HFFc6 (cell line): ENCODE results near the gene CNST. TPM values are rescaled to one million over a fixed set of nuclear protein-coding genes. Genes with fewer than 3 reads are reported as not detected.
"Not testable (repeated sequence)": the region's sequence is repeated elsewhere in the genome, so short reads cannot be mapped to it uniquely, and the experiment has no call there.

Experiments
- DNase-seq: peaks from one replicate; pipeline ENCODE4 v3.0.0-alpha.2; 2018
- H3K27ac Mint-ChIP-seq: 2 replicates; pipeline ENCODE4 v1.8.0; 2020; ENCODE audit warnings: mild to moderate bottlenecking, mixed read lengths
- H3K27me3 Mint-ChIP-seq: 2 replicates; pipeline ENCODE4 v1.8.0; 2021; ENCODE audit warnings: mild to moderate bottlenecking, moderate library complexity, mixed read lengths; ENCODE audit not compliant: insufficient read depth
- H3K36me3 Mint-ChIP-seq: 2 replicates; pipeline ENCODE4 v1.8.0; 2021; ENCODE audit warnings: low read depth, mixed read lengths
- H3K4me1 Mint-ChIP-seq: 2 replicates; pipeline ENCODE4 v1.8.0; 2020; ENCODE audit warnings: low read depth, mixed read lengths
- H3K4me3 Mint-ChIP-seq: 2 replicates; pipeline ENCODE4 v1.8.0; 2020; ENCODE audit warnings: mild to moderate bottlenecking, moderate library complexity, mixed read lengths
- H3K9me3 Mint-ChIP-seq: 2 replicates; pipeline ENCODE4 v1.8.0; 2020; ENCODE audit warnings: mild to moderate bottlenecking, mixed read lengths
- total RNA-seq, 6 experiments: library from RNA; stranded (reverse); fragmentation: NEBNext Ultra II Directional; extraction: Animal tissue kit (Norgen Biotek cat#: 25700); gene quantifications; 2 replicates in 1 of 6; 3 replicates in 5 of 6; pipeline ENCODE4 v1.2.3, GENCODE V29; 2021
- TF ChIP-seq, protein P1 (sequence below): fragments of 200-600 bp; sonication (generic); IDR thresholded peaks from 2 replicates; pipeline ENCODE4 v1.5.0; 2021; ENCODE audit warnings: antibody characterized with exemption, mild to moderate bottlenecking

The CNST gene
- total RNA-seq, 6 experiments from 2014 or later: 56.4 to 67.9 (median 59.6) TPM

DNA sequence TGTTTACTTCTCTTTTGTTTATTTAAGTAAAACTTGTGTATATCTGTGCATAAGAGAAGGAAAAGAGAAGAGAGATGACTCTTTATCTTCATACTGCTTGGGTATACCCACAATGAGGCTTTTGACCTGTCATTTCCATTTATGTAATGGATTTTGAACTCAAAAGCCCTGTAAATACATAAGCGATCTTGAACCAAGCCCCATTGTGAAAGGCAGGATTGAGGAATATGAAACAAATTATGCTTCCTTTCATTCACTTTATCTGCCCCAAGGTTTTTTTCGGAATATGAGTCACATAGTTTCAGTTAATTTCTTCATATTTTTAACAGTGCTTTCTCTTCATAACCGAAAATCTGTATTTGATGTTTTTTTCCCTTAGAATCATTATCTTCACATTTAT lies 21.4 kb downstream of the CNST start:
- H3K4me1 Mint-ChIP-seq: peaks cover 79% of the 10 kb centered on the region
- peaks cover 59% of the 10 kb centered on the region for H3K36me3 Mint-ChIP-seq
- peaks cover 4% of the 10 kb centered on the region; the same call in 1 of the 2 replicates for H3K27me3 Mint-ChIP-seq
- TF ChIP-seq, protein P1, sequence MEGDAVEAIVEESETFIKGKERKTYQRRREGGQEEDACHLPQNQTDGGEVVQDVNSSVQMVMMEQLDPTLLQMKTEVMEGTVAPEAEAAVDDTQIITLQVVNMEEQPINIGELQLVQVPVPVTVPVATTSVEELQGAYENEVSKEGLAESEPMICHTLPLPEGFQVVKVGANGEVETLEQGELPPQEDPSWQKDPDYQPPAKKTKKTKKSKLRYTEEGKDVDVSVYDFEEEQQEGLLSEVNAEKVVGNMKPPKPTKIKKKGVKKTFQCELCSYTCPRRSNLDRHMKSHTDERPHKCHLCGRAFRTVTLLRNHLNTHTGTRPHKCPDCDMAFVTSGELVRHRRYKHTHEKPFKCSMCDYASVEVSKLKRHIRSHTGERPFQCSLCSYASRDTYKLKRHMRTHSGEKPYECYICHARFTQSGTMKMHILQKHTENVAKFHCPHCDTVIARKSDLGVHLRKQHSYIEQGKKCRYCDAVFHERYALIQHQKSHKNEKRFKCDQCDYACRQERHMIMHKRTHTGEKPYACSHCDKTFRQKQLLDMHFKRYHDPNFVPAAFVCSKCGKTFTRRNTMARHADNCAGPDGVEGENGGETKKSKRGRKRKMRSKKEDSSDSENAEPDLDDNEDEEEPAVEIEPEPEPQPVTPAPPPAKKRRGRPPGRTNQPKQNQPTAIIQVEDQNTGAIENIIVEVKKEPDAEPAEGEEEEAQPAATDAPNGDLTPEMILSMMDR: no peak
- peak; percentile 32 for DNase-seq
- peak overlapping the region; percentile 91 for H3K27ac Mint-ChIP-seq
- peaks cover 10% of the 10 kb centered on the region for H3K9me3 Mint-ChIP-seq
- peak overlapping the region; percentile 81 for H3K4me3 Mint-ChIP-seq

DNA sequence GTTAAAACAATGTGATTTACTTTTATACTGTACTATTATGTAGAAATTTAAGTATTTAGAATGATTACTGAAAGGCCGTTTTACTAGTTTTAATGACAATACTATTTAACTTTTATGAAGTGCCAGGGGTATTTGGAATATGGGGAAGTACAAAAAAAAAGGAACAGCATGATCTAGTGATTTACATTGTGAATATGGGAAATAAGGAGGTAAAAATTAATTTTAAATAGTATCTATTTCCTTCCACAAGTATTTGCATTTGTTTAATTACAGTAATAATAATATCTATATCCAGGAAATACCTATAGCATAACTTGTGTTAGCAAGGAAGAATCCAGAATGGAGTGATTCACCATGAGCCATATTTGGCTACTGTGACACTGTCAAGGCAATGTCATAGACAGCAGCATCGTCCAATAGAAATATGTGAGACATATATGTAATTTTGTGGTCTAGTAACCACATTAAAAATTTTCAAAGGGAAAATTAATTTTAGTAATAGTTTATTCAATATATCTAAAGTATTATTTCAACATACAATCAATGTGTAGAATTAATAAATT lies 22.0 kb downstream of the CNST start:
- Mint-ChIP-seq H3K36me3 (peaks cover 54% of the 10 kb centered on the region), H3K9me3 (peaks cover 10% of the 10 kb centered on the region), H3K4me1 (peaks cover 79% of the 10 kb centered on the region), H3K27me3 (peaks cover 4% of the 10 kb centered on the region; the same call in 1 of the 2 replicates), H3K4me3 (peak overlapping the region; percentile 81), H3K27ac (peak overlapping the region; percentile 91)
- TF ChIP-seq, protein P1: no peak
- peak; percentile 69 for DNase-seq

DNA sequence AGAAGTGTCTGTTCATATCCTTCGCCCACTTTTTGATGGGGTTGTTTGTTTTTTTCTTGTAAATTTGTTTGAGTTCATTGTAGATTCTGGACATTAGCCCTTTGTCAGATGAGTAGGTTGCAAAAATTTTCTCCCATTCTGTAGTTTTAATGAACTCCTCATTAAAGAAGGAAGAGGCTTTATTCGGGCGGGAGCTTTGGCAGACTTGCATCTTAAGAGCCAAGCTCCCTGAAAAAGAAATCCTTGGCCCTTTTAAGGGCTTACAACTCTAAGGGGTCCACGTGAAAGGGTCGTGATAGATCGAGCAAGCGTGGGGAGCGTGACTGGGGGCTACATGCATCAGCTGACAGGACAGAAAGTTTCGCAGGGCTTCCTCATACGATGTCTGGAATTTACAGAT lies 23.7 kb downstream of the CNST start:
- not testable (repeated sequence) for DNase-seq, H3K27me3 Mint-ChIP-seq
- Mint-ChIP-seq H3K4me1 (peaks cover 76% of the 10 kb centered on the region), H3K9me3 (peaks cover 10% of the 10 kb centered on the region), H3K27ac (peak overlapping the region; percentile 78), H3K36me3 (peaks cover 50% of the 10 kb centered on the region), H3K4me3 (peak overlapping the region; percentile 26)

DNA sequence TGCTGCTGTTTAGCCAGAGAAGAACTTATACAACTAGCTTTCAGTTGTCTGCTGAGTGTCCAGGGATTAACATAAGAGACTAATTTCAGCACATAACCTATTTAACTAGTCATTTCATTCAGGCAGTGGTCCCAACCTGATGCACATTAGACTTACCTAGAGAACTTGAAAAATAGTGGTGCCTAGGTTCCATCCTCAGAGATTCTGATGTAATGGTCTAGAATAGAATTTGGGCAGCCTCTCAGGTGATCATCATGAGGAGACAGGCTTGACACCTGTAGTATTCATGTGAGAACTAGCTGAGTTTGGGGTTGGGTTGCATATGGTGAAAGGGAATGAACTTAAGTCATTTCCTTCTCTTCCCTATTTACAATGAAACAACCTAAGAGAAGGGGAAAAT lies 24.8 kb downstream of the CNST start:
- H3K9me3 Mint-ChIP-seq: peaks cover 10% of the 10 kb centered on the region
- peak overlapping the region; percentile 54 for H3K4me3 Mint-ChIP-seq
- peaks cover 58% of the 10 kb centered on the region for H3K36me3 Mint-ChIP-seq
- TF ChIP-seq, protein P1: no peak
- H3K4me1 Mint-ChIP-seq: peaks cover 85% of the 10 kb centered on the region
- DNase-seq: no peak
- H3K27me3 Mint-ChIP-seq: peaks cover 4% of the 10 kb centered on the region; the same call in 1 of the 2 replicates
- H3K27ac Mint-ChIP-seq: peak overlapping the region; percentile 78

DNA sequence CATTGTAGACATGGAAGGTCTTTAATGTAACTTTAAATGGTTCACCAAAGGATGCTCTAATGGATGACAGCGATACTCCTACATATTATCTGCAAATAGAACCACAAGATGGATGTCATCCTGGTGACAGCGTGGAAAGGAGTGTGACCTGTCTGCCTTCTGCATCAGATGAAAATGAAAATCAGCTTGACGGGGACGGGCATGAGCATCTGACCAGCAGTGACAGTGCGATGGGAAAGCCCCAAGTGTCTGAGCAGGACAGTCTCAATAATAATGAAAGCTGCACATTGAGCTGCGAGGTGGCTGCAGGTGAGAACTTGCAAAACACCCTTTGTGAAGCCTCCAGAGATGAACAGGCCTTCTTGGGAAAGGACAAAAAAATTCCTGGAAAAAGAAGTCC lies 25.2 kb downstream of the CNST start:
- TF ChIP-seq, protein P1: no peak
- H3K36me3 Mint-ChIP-seq: peaks cover 62% of the 10 kb centered on the region
- H3K27ac Mint-ChIP-seq: peak overlapping the region; percentile 78
- peaks cover 86% of the 10 kb centered on the region for H3K4me1 Mint-ChIP-seq
- peaks cover 10% of the 10 kb centered on the region for H3K9me3 Mint-ChIP-seq
- DNase-seq: no peak
- peak overlapping the region; percentile 54; the same call in 1 of the 2 replicates for H3K4me3 Mint-ChIP-seq
- H3K27me3 Mint-ChIP-seq: peaks cover 4% of the 10 kb centered on the region; the same call in 1 of the 2 replicates

GRCh38 chr1:246591958-246592357 lies 25.7 kb downstream of the CNST start:
- Mint-ChIP-seq H3K27ac (peak overlapping the region; percentile 78), H3K27me3 (peaks cover 4% of the 10 kb centered on the region; the same call in 1 of the 2 replicates), H3K4me3 (no peak overlapping the region), H3K36me3 (peaks cover 66% of the 10 kb centered on the region), H3K9me3 (peaks cover 10% of the 10 kb centered on the region), H3K4me1 (peaks cover 87% of the 10 kb centered on the region)
- TF ChIP-seq, protein P1: no peak
- DNase-seq: no peak
